Fibroblast of villous mesenchyme (primary cell): ENCODE results near the gene HRCT1. TPM values are rescaled to one million over a fixed set of nuclear protein-coding genes. Genes with fewer than 3 reads are reported as not detected.
"Not testable (repeated sequence)": the region's sequence is repeated elsewhere in the genome, so short reads cannot be mapped to it uniquely, and the experiment has no call there.

Source experiments
- DNase-seq: peaks from one replicate; pipeline ENCODE4 v3.0.0-alpha.2; 2010; ENCODE audit warnings: low read depth
- H3K4me3 ChIP-seq: 2 replicates; pipeline ENCODE4 v1.5.1; 2011; ENCODE audit warnings: low read depth, mild to moderate bottlenecking, low read length
- CTCF ChIP-seq: IDR thresholded peaks from 2 replicates; pipeline ENCODE4 v1.5.1; 2012; ENCODE audit warnings: low read depth, mild to moderate bottlenecking, low read length; ENCODE audit not compliant: insufficient read depth
- total RNA-seq: library from RNA; depleted of rRNA; stranded (reverse); fragments of >200 nt; gene quantifications from 2 replicates; pipeline ENCODE4 v1.2.3, GENCODE V29; 2012

Gene HRCT1
- total RNA-seq, 1 donor, result 0.43 TPM

- no peak for DNase-seq
- no peak for TF ChIP-seq CTCF
- no peak overlapping the region for H3K4me3 ChIP-seq
Observed at GRCh38 chr9:35933550-35934067, 27.6 kb downstream of the HRCT1 start.

GRCh38 chr9:35934069-35934468 is 28.1 kb downstream of the HRCT1 start:
- not testable (repeated sequence) for H3K4me3 ChIP-seq, DNase-seq

GRCh38 chr9:35935261-35935660 is 29.3 kb downstream of the HRCT1 start:
- TF ChIP-seq CTCF, result no peak
- DNase-seq, result peak; percentile 37
- H3K4me3 ChIP-seq, result no peak overlapping the region

- no peak for DNase-seq
- no peak overlapping the region for H3K4me3 ChIP-seq
- TF ChIP-seq CTCF, result no peak
Observed at GRCh38 chr9:35935755-35936509, 29.9 kb downstream of the HRCT1 start.

- peak; percentile 43 for DNase-seq
- H3K4me3 ChIP-seq, result no peak overlapping the region
- no peak for TF ChIP-seq CTCF
Observed at GRCh38 chr9:35937227-35937626, 31.2 kb downstream of the HRCT1 start.

GRCh38 chr9:35938474-35939356 is 32.7 kb downstream of the HRCT1 start:
- H3K4me3 ChIP-seq, result no peak overlapping the region
- TF ChIP-seq CTCF, result no peak
- no peak for DNase-seq

GRCh38 chr9:35939679-35940250 is 33.8 kb downstream of the HRCT1 start:
- TF ChIP-seq CTCF, result no peak
- no peak overlapping the region for H3K4me3 ChIP-seq
- DNase-seq, result no peak
